SK-N-SH treated with all-trans-retinoic acid at 6 μM for 48 hours (cell line): ENCODE measurements around the gene MFNG.

ENCODE experiments used
- ATAC-seq: fragments of 200-7000 bp; cut with Tn5 transposase; 3 replicates; pipeline ENCODE4 v1.9.1; 2020; ENCODE audit warnings: mild to moderate bottlenecking, moderate library complexity
- ARNTL ChIP-seq: fragments of 450-650 bp; formaldehyde crosslinking; IDR thresholded peaks from 2 replicates; pipeline ENCODE4 v1.5.0; 2020; ENCODE audit warnings: low read depth, mild to moderate bottlenecking, moderate library complexity, borderline replicate concordance
- BACH2 ChIP-seq: fragments of 250-450 bp; sonication (Bioruptor Pico); IDR thresholded peaks from 2 replicates; pipeline ENCODE4 v1.9.0; 2021; ENCODE audit warnings: mild to moderate bottlenecking, borderline replicate concordance
- CSDC2 ChIP-seq: fragments of 250-450 bp; sonication (Bioruptor Pico); IDR thresholded peaks from 2 replicates; pipeline ENCODE4 v1.5.0; 2020; ENCODE audit warnings: mild to moderate bottlenecking, moderate library complexity
- CSRNP3 ChIP-seq: fragments of 250-450 bp; sonication (Bioruptor Pico); IDR thresholded peaks from 2 replicates; pipeline ENCODE4 v1.5.1; 2021; ENCODE audit warnings: mild to moderate bottlenecking, moderate library complexity
- ESRRG ChIP-seq: fragments of 250-450 bp; sonication (Bioruptor Pico); IDR thresholded peaks from 2 replicates; pipeline ENCODE4 v1.6.1; 2021; ENCODE audit warnings: mild to moderate bottlenecking
- OSR1 ChIP-seq: fragments of 250-450 bp; sonication (Bioruptor Pico); IDR thresholded peaks from 2 replicates; pipeline ENCODE4 v1.8.0; 2022; ENCODE audit warnings: moderate library complexity, mild to moderate bottlenecking, inconsistent platforms
- POU6F1 ChIP-seq: fragments of 250-450 bp; sonication (Bioruptor Pico); IDR thresholded peaks from 2 replicates; pipeline ENCODE4 v1.8.0; 2021; ENCODE audit warnings: low read depth, mild to moderate bottlenecking, moderate library complexity, borderline replicate concordance
- PPARA ChIP-seq: fragments of 250-450 bp; sonication (Bioruptor Pico); IDR thresholded peaks from 2 replicates; pipeline ENCODE4 v1.5.0; 2020; ENCODE audit warnings: mild to moderate bottlenecking, borderline replicate concordance
- SNAI2 ChIP-seq: fragments of 250-450 bp; sonication (Bioruptor Pico); IDR thresholded peaks from 2 replicates; pipeline ENCODE4 v1.5.0; 2020; ENCODE audit warnings: mild to moderate bottlenecking, moderate library complexity
- TCF4 ChIP-seq: fragments of 250-450 bp; sonication (Bioruptor Pico); IDR thresholded peaks from 2 replicates; pipeline ENCODE4 v1.8.0; 2021; ENCODE audit warnings: mild to moderate bottlenecking, moderate library complexity, borderline replicate concordance
- ZC3H10 ChIP-seq: fragments of 250-450 bp; sonication (Bioruptor Pico); IDR thresholded peaks from 2 replicates; pipeline ENCODE4 v1.5.1; 2021; ENCODE audit warnings: mild to moderate bottlenecking, moderate library complexity
- ZFP3 ChIP-seq: fragments of 250-450 bp; sonication (Bioruptor Pico); IDR thresholded peaks from 2 replicates; pipeline ENCODE4 v1.5.0; 2020; ENCODE audit warnings: mild to moderate bottlenecking, moderate library complexity
- ZFP30 ChIP-seq: fragments of 450-650 bp; formaldehyde crosslinking; IDR thresholded peaks from 2 replicates; pipeline ENCODE4 v1.5.0; 2022; ENCODE audit warnings: mild to moderate bottlenecking, moderate library complexity
- ZNF565 ChIP-seq: fragments of 450-650 bp; formaldehyde crosslinking; conservative IDR thresholded peaks from 2 replicates; pipeline ENCODE4 v1.5.0; 2020; ENCODE audit warnings: low read depth, mild to moderate bottlenecking, moderate library complexity
- ZNF70 ChIP-seq: fragments of 450-650 bp; formaldehyde crosslinking; IDR thresholded peaks from 2 replicates; pipeline ENCODE4 v1.5.0; 2020; ENCODE audit warnings: mild to moderate bottlenecking, moderate library complexity
- ZNF8 ChIP-seq: fragments of 450-650 bp; formaldehyde crosslinking; IDR thresholded peaks from 2 replicates; pipeline ENCODE4 v1.5.0; 2020; ENCODE audit warnings: mild to moderate bottlenecking, moderate library complexity
- TF ChIP-seq, protein P1 (sequence below): fragments of 250-450 bp; sonication (Bioruptor Pico); IDR thresholded peaks from 2 replicates; pipeline ENCODE4 v1.8.0; 2020; ENCODE audit warnings: mild to moderate bottlenecking, moderate library complexity, borderline replicate concordance
- TF ChIP-seq, protein P2 (sequence below): fragments of 250-450 bp; sonication (Bioruptor Pico); IDR thresholded peaks from 2 replicates; pipeline ENCODE4 v1.5.0; 2020; ENCODE audit warnings: mild to moderate bottlenecking, moderate library complexity

Gene MFNG

DNA sequence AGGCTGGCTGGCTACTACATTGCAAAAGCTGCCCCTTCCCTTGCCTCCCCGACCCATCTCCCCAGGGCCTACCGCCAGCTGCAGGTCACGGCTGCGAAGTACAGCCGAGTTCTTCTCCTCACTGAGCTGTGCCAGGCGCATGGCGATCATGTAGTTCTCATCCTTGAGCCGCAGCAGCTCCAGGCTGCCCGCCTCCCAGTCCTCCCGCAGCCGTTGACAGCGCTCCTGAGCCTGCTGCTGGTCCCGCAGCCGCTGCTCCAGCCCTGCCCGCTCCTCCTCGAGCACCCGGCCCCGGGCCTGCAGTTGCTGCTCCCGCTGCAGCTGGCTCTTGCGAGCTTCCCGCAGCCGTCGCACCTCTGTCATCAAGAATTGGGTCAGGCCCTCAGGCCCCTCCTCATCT, 29.7 kb upstream of the MFNG start:
- no peak for ATAC-seq

GRCh38 chr22:37514526-37515051, 28.4 kb upstream of the MFNG start:
- no peak for TF ChIP-seq CSDC2 (CRISPR knock-in tag)
- TF ChIP-seq ZNF70 (CRISPR knock-in tag): no peak
- no peak for TF ChIP-seq ZNF565 (CRISPR knock-in tag)
- TF ChIP-seq, protein P1, sequence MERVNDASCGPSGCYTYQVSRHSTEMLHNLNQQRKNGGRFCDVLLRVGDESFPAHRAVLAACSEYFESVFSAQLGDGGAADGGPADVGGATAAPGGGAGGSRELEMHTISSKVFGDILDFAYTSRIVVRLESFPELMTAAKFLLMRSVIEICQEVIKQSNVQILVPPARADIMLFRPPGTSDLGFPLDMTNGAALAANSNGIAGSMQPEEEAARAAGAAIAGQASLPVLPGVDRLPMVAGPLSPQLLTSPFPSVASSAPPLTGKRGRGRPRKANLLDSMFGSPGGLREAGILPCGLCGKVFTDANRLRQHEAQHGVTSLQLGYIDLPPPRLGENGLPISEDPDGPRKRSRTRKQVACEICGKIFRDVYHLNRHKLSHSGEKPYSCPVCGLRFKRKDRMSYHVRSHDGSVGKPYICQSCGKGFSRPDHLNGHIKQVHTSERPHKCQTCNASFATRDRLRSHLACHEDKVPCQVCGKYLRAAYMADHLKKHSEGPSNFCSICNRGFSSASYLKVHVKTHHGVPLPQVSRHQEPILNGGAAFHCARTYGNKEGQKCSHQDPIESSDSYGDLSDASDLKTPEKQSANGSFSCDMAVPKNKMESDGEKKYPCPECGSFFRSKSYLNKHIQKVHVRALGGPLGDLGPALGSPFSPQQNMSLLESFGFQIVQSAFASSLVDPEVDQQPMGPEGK (CRISPR knock-in tag): no peak
- TF ChIP-seq ESRRG (CRISPR knock-in tag): no peak
- TF ChIP-seq POU6F1 (CRISPR knock-in tag): no peak
- ATAC-seq: no peak

More for the DNA sequence above, 29.7 kb upstream of the MFNG start:
- TF ChIP-seq BACH2: no peak
- no peak for TF ChIP-seq ZNF70 (CRISPR knock-in tag)
- no peak for TF ChIP-seq ZC3H10
- TF ChIP-seq PPARA: no peak
- TF ChIP-seq ZFP30: no peak
- TF ChIP-seq ZFP3: no peak
- TF ChIP-seq ARNTL (CRISPR knock-in tag): no peak
- no peak for TF ChIP-seq OSR1
- TF ChIP-seq, all 23 proteins: peak for 0

- no peak for TF ChIP-seq CSRNP3 (CRISPR knock-in tag)
- TF ChIP-seq ZNF8: no peak
- no peak for TF ChIP-seq ESRRG (CRISPR knock-in tag)
- no peak for TF ChIP-seq ZFP30
- no peak for TF ChIP-seq POU6F1 (CRISPR knock-in tag)
- no peak for TF ChIP-seq PPARA
- no peak for TF ChIP-seq ZNF565 (CRISPR knock-in tag)
- TF ChIP-seq ARNTL (CRISPR knock-in tag): no peak
- TF ChIP-seq, protein P1 (CRISPR knock-in tag): no peak
- TF ChIP-seq, protein P2, sequence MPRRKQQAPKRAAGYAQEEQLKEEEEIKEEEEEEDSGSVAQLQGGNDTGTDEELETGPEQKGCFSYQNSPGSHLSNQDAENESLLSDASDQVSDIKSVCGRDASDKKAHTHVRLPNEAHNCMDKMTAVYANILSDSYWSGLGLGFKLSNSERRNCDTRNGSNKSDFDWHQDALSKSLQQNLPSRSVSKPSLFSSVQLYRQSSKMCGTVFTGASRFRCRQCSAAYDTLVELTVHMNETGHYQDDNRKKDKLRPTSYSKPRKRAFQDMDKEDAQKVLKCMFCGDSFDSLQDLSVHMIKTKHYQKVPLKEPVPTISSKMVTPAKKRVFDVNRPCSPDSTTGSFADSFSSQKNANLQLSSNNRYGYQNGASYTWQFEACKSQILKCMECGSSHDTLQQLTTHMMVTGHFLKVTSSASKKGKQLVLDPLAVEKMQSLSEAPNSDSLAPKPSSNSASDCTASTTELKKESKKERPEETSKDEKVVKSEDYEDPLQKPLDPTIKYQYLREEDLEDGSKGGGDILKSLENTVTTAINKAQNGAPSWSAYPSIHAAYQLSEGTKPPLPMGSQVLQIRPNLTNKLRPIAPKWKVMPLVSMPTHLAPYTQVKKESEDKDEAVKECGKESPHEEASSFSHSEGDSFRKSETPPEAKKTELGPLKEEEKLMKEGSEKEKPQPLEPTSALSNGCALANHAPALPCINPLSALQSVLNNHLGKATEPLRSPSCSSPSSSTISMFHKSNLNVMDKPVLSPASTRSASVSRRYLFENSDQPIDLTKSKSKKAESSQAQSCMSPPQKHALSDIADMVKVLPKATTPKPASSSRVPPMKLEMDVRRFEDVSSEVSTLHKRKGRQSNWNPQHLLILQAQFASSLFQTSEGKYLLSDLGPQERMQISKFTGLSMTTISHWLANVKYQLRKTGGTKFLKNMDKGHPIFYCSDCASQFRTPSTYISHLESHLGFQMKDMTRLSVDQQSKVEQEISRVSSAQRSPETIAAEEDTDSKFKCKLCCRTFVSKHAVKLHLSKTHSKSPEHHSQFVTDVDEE (CRISPR knock-in tag): no peak
- no peak for TF ChIP-seq SNAI2 (CRISPR knock-in tag)
- TF ChIP-seq BACH2: no peak
- no peak for TF ChIP-seq TCF4
- TF ChIP-seq OSR1: no peak
- no peak for TF ChIP-seq CSDC2 (CRISPR knock-in tag)
- TF ChIP-seq, all 23 proteins: peak for 0
- ATAC-seq: no peak
Measured at GRCh38 chr22:37511395-37512104, 25.4 kb upstream of the MFNG start.
